ENCODE results near the gene IL9. TPM values are rescaled to one million over a fixed set of nuclear protein-coding genes. Genes with fewer than 3 reads are reported as not detected.

Gene IL9
- total RNA-seq, 1 donor, result not detected

DNA sequence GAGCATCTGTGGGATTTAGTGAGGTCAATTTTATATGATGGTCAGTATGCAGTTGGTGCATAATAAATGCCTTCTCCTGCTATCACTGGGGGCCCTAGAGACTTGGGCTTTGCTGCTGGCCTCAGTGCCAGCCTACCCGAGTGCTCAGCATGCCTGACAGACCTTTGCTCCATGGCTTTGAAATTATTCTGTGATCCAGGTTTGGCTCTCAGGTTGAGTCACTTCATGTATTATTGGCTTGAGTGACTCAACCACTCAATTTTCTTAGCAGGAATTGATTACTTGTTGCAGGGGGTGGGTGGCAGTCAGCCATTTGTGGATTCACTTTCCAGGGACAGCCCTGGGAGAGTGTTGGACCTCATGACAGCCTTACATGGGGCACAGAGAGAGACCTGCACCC lies 47.7 kb downstream of the IL9 start:
- H3K4me3 ChIP-seq (ENCODE audit: low read depth, low read length), result no peak overlapping the region
- TF ChIP-seq, protein P1, sequence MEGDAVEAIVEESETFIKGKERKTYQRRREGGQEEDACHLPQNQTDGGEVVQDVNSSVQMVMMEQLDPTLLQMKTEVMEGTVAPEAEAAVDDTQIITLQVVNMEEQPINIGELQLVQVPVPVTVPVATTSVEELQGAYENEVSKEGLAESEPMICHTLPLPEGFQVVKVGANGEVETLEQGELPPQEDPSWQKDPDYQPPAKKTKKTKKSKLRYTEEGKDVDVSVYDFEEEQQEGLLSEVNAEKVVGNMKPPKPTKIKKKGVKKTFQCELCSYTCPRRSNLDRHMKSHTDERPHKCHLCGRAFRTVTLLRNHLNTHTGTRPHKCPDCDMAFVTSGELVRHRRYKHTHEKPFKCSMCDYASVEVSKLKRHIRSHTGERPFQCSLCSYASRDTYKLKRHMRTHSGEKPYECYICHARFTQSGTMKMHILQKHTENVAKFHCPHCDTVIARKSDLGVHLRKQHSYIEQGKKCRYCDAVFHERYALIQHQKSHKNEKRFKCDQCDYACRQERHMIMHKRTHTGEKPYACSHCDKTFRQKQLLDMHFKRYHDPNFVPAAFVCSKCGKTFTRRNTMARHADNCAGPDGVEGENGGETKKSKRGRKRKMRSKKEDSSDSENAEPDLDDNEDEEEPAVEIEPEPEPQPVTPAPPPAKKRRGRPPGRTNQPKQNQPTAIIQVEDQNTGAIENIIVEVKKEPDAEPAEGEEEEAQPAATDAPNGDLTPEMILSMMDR (IDR thresholded peaks at IDR 0.05; ENCODE audit: insufficient read depth, low read length), result no peak
- DNase-seq (ENCODE audit: low read depth), result no peak

DNA sequence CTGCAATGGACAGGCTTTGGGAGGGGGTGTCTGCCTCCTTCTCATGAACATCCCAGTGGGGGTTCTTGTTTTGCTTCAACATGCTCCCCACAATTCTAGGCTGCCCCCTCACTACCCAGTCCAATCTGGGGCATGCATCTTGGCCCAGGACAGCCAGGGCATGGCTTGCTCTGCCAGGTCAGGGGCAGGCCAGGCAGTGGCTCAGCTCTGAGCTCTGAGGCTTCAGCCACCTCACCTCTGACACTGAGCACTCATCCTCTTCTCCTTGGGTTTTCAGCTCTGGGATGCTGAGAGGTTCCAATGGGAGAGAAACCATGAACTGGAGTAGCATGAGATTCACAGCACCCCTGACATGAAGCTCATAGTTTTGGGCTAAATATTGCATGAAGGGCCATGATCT lies 49.3 kb downstream of the IL9 start:
- no peak for DNase-seq (ENCODE audit: low read depth)
- TF ChIP-seq, protein P1 (IDR thresholded peaks at IDR 0.05; ENCODE audit: insufficient read depth, low read length), result no peak
- H3K4me3 ChIP-seq (ENCODE audit: low read depth, low read length), result no peak overlapping the region

DNA sequence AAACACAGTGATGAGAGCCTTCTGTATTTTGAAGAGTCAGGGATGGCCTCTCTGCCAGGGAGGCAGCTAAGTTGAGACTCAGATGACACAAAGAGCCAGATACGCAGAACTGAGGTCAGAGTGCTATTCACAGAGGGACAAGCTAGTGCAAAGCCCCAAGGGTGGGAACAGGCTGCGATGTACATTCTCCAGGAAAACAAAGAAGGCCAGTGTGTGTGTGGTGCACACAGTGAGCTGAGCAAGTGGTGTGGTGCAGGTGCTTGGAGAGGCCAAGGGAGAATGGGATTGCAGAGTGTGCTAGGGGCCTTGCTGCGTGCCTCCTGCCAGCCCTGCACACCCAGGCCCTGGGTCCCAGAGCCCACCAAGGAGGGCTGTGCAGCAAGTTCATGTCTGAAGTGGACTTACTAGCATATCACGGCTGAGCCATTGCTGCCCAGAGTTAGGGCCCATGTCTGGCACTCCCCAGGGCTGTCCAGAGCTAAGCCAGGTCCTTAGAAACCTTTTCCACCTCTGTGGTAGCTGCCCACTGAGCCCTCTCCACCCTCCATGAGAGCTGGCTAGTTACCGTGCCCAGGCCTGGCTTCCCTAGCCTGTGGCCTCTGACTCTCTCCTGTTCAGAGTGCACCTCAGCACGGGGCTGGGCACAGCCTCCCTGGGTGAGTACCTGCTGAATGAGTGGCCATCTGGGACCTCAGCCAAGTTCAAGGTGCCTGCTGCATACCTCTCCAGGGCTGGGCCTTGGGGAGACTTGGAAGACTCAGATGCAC lies 51.9 kb downstream of the IL9 start:
- H3K4me3 ChIP-seq (ENCODE audit: low read depth, low read length), result no peak overlapping the region
- no peak for DNase-seq (ENCODE audit: low read depth)
- TF ChIP-seq, protein P1 (IDR thresholded peaks at IDR 0.05; ENCODE audit: insufficient read depth, low read length), result no peak

GRCh38 chr5:135842737-135843136 lies 52.9 kb downstream of the IL9 start:
- no peak overlapping the region for H3K4me3 ChIP-seq (ENCODE audit: low read depth, low read length)
- no peak for DNase-seq (ENCODE audit: low read depth)
- TF ChIP-seq, protein P1 (IDR thresholded peaks at IDR 0.05; ENCODE audit: insufficient read depth, low read length), result no peak

Other genes with a start within 250 kb of the IL9 start
- not detected in 2 replicates for gene SLC25A48, start 61.2 kb downstream of the IL9 start, total RNA-seq (ENCODE audit: low replicate concordance)
- gene LECT2, start 59.1 kb upstream of the IL9 start, total RNA-seq (ENCODE audit: low replicate concordance), result not detected in 2 replicates
- 169 and 227 TPM in 2 replicates for gene TGFBI, start 133.1 kb upstream of the IL9 start, total RNA-seq (ENCODE audit: low replicate concordance)
- 88.7 and 590 TPM in 2 replicates for gene SMAD5, start 237.0 kb upstream of the IL9 start, total RNA-seq (ENCODE audit: low replicate concordance)